Activated naive CD4-positive, alpha-beta T cell treated with anti-CD3 and anti-CD28 coated beads, Interleukin-2, amount 50 U/mL, for 16 hours (primary cell): ENCODE measurements around the gene PTPN21.

ENCODE experiments used
- DNase-seq: peaks from one replicate; pipeline ENCODE4 v3.0.0-alpha.2; 2020

Gene PTPN21

DNA sequence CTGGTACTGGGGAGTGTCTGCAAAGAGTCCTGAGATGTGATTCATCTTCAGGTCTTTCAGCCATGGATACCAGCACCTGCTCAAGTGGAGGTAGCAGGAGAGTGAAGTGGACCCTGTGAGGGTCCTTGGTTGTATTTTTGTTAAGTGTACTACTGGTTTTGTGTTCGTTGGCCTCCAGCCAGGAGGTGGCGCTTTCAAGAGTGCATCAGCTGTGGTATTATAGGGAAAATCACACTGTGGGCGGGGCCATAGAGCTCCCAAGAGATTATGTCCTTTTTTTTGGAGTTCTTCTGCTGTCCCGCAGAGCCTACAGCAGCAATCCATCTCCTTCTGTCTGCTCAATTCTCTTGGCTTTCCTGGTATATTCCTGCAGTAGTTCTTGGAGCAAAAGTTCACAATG, 102.6 kb downstream of the PTPN21 start:
- no peak for DNase-seq

DNA sequence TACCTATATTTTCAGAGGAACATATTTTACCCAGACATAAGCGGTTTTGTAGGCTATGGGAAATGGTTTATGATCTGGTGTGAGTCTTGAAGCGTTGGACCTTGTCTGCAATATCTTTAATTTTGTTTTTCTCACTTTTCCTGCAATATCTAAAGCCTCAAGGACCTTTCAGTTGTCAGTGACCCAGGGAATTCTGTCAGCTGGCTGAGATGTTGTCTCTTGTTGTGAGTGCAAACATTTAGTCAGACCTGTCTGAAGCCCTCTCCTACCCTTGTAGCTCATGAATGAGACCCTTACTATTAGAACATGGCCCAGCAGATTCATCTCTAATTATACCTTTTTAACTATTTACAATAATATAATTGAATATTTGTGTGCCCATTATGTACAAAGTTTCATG, 115.7 kb downstream of the PTPN21 start:
- DNase-seq, result no peak

GRCh38 chr14:88437658-88438057, 117.1 kb downstream of the PTPN21 start:
- DNase-seq, result no peak

GRCh38 chr14:88430976-88431375, 123.8 kb downstream of the PTPN21 start:
- DNase-seq, result no peak

GRCh38 chr14:88426271-88426670, 128.5 kb downstream of the PTPN21 start:
- DNase-seq, result no peak

GRCh38 chr14:88424573-88424972, 130.2 kb downstream of the PTPN21 start:
- no peak for DNase-seq

DNA sequence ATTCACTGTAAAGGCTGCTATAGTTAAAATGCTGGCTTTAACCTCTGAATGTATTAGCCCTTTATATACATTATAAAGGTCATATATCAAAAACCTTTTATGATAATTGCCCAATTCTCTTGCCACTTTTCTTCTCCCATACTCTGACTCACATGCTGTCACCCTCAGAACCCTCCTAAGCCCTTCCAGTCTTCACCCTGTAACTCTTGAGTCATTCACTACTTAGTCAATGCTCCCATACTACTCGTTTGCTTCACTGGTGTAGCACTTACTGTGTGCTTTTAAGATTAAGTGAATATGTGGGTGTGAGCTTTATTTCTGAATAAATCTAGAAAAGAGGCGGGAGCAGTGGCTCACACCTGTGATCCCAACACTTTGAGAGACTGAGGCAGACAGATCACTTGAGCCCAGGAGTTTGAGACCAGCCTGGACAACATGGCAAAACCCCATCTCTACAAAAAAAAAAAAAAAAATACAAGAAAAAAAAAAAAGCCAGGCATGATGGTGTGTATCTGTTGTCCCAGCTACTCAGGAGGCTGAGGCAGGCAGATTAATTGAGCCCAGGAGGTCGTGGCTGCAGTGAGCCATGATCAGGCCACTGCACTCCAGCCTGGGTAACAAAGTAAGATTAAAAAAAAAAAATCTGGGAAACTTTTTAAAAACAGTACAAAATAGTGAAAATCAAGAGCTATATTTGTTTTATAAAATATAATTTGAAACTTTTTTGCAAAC, 131.7 kb downstream of the PTPN21 start:
- DNase-seq, result no peak

DNA sequence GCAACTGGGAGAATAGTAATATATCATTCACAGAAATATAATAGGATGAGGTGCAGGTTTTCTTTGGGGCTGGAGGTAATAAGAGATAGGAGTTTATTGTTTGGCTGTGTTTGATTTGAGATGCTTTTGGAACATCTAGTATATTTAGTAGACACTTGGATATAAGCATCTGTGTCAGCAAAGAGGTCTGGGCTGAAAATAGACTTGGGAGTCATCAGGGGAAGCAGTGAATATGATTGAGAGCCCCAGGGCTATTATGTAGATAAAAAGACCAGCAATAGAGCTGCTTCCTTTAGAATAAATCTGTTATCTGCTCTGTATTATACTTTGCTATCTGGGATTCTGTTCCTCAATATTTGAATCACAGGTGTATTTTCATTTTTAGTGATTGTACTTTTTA, 132.8 kb downstream of the PTPN21 start:
- DNase-seq, result no peak

DNA sequence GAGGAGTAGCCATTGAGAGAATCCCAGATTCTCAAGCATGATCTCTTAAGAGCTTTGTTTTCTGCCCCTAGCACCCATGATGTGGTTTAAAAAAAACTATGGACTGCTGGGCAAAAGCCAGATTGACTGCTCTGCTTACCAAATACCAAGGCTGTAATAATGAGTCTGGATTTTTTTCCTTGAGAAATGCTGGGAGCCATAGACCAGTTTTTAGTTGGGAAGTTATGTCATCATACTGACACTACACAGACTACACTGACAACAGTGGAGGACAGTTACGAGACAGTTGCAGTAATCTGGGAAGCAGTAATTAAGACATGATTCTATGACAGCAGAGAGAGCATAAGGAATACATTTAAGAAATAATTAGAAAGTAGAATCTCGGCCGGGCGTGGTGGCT, 133.5 kb downstream of the PTPN21 start:
- no peak for DNase-seq

DNA sequence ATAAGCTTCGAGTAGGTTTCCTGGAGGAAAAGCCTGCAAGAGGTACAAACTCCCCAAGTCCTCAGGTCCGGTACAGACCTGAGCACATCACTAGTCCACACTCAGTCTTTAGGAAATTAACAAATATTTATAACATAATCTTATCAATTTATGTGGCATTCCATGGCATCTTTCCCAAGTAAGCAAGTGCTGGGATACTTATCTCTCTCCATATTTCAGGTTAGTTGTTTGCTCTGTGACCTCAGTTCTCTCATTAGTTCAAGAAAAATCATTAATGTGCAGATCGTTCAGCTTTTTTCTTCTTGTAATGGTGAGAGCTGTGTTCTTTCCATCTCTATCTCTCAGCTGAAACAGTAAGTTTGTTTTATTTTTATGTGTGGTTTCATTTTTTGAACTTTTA, 134.6 kb downstream of the PTPN21 start:
- DNase-seq, result no peak

- no peak for DNase-seq
These were observed 137.2 kb downstream of the PTPN21 start for GRCh38 chr14:88417594-88417993.
